HG03095 (cell line): ENCODE data around the gene UVRAG.
"Not testable (repeated sequence)": the region's sequence is repeated elsewhere in the genome, so short reads cannot be mapped to it uniquely, and the experiment has no call there.

Experiments
- ATAC-seq: cut with Tn5 transposase; IDR thresholded peaks from one replicate; pipeline ENCODE4 v1.9.1; 2021; ENCODE audit warnings: moderate library complexity; ENCODE audit not compliant: unreplicated experiment

Gene UVRAG

DNA sequence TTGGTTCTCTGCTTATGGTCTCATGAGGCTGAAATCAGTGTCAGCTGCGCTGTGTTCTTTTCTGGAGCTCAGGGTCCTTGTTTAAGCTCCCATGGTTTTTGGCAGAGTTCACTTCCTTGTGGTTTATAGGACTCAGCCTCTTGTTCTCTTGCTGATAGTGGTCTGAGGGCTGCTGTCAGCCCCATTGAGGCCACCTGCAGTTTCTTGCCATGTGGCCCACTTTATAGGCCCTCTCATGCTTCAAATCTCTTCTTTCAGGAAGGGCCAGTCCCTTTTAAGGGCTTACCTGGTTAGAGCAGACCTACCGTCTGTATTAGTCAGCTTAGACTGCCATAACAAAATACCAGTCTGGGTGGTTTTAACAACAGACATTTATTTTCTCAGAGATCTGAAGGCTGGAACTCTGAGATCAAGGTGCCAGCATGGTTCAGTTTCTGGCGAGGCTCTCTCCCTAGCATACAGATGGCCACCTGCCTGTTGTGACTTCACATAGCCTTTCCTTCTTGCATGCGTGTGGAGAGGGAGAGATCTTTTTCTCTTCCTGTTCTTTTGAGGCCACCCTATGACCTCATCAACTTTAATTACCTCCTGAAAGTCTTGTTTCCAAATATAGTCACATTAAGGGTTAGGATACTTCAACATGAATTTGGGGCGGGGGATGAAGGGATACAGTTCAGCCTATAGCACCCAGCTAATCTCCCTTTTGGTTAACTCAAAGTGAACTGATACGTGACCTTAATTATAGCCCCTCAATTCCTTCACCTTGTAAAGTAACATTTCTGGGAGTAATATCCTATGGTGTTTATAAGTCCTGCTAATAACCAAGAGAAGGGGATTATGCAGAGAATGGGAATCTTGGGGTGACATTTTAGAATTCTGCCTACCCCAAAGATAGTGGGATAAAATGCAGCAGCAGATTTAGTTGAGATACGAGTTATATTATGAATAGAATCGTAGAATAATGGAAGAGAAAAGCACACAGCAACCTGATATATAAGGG lies 131.8 kb downstream of the UVRAG start:
- no peak for ATAC-seq

- no peak for ATAC-seq
Measured at GRCh38 chr11:75949023-75949672, 134.1 kb downstream of the UVRAG start.

DNA sequence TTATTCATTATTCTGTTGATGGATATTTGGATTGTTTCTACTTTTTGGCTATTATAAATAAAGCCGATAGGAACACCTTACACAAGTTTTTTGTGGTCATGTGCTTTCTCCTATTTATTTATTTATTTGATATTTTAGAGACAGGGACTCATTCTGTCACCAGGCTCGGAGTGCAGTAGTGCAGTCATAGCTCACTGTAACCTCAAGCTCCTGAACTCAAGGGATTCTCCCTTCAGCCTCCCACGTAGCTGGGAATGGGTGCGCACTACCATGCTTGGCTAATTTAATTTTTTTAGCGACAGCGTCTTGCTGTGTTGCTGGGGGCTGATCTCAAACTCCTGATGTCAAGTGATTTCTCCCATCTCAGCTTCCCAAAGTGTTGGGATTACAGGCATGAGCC lies 135.1 kb downstream of the UVRAG start:
- no peak for ATAC-seq

- ATAC-seq: no peak
Measured at GRCh38 chr11:75954039-75954438, 139.0 kb downstream of the UVRAG start.

- ATAC-seq: no peak
Measured at GRCh38 chr11:75955443-75955842, 140.4 kb downstream of the UVRAG start.

- no peak for ATAC-seq
Measured at GRCh38 chr11:75959540-75959939, 144.5 kb downstream of the UVRAG start.

DNA sequence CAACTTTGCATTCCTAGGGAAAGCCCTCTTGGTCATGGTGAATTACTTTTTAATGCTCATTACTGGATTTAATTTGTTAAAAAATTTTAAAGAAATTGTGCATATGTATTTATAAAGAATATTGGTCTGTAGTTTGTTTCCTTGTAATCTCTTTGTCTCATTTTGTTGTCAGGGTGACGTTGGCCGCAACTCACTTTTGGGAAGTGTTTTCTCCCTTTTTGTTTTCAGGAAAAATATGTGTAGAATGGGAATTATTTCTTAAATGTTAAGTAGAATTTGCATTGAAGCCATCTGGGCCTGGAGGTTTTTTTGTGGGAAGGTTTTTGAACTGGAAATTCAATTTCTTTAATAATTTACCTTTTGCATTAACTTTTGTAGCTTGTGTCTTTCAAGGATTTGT lies 149.1 kb downstream of the UVRAG start:
- no peak for ATAC-seq

DNA sequence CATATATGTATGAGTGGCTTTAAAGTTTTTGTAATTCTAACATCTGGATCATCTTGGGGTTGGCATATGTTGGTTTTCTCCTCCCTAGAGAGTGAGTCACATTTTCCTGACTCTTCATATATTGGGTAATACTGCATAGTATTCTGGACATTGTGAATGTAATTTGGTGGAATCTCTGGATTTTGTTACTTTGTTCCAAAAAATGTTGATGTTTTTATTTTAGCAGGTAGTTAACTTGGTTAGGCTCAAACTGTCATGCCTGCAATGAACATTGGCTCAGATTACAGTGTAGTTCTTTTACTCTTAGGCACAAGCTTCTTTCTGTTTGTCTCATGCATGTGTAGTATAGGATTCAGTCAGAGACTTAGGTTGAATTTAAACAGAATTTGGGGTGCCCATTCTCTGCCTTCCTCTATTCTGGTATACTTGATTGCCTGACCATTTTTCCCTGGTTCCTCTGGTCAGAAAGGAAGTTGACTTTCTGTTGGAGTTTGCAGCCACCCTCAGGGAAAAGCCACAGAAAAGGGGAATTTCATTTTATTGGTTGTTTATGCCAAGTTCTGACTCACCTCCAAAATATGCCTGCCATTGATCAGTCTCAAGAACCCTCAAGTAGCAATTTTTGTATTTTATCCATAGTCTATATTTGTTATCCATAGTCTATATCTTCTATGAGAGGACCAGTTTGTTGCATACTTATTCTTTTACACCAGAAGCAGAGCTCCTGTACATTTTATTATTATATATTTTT lies 151.7 kb downstream of the UVRAG start:
- no peak for ATAC-seq

DNA sequence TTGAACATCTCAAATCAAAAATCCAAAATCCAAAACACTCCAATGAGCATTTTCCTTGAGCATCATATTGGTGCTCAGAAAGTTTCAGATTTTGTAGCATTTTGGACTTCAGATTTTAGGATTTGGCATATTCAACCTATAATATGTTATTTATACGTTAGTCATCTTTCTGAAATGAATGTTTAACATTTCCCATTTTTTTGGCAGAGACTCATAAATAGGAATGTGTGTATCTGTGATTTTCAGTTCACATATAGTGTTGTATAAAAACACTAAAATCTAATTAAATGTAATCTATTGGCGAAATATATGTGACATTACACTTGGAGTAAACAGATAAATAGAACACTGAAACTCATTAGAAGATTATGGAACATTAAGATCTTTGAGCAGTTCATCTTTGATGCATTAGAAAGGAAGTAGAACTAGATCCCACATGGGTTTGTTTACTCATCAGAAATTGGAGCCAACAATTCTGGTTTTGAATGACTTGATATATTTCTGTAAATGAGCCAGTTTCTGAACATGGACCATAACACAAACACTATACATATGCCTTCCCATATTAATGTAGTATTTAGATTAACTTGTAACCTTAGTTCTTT lies 153.1 kb downstream of the UVRAG start:
- ATAC-seq: no peak

GRCh38 chr11:75969626-75970308 lies 154.8 kb downstream of the UVRAG start:
- no peak for ATAC-seq

DNA sequence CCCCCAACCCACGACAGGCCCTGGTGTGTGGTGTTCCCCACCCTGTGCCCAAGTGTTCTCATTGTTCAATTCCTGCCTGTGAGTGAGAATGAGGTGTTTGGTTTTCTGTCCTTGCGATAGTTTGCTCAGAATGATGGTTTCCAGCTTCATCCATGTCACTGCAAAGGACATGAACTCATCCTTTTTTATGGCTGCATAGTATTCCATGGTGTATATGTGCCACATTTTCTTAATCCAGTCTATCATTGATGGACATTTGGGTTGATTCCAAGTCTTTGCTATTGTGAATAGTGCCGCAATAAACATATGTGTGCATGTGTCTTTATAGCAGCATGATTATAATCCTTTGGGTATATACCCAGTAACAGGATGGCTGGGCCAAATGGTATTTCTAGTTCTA lies 158.7 kb downstream of the UVRAG start:
- not testable (repeated sequence) for ATAC-seq

- not testable (repeated sequence) for ATAC-seq
Measured at GRCh38 chr11:75979075-75979474, 164.1 kb downstream of the UVRAG start.

DNA sequence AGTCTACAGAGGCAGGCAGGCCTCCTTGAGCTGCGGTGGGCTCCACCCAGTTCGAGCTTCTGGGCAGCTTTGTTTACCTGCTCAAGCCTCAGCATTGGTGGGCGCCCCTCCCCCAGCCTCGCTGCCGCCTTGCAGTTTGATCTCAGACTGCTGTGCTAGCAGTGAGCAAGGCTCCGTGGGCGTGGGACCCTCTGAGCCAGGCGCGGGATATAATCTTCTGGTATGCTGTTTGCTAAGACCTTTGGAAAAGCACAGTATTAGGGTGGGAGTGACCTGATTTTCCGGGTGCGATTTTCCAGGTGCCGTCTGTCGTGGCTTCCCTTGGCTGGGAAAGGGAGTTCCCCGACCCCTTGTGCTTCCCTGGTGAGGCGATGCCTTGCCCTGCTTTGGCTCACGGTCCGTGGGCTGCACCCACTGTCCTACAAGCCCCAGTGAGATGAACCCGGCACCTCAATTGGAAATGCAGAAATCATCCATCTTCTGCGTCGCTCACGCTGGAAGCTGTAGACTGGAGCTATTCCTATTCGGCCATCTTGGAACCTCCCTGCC lies 164.5 kb downstream of the UVRAG start:
- not testable (repeated sequence) for ATAC-seq

GRCh38 chr11:75980031-75980430 lies 165.0 kb downstream of the UVRAG start:
- ATAC-seq: no peak

- ATAC-seq: no peak
Measured at GRCh38 chr11:75981546-75981945, 166.5 kb downstream of the UVRAG start.

GRCh38 chr11:75982309-75982708 lies 167.3 kb downstream of the UVRAG start:
- no peak for ATAC-seq

GRCh38 chr11:75986966-75987365 lies 172.0 kb downstream of the UVRAG start:
- no peak for ATAC-seq

- no peak for ATAC-seq
Measured at GRCh38 chr11:75993126-75993525, 178.1 kb downstream of the UVRAG start.

DNA sequence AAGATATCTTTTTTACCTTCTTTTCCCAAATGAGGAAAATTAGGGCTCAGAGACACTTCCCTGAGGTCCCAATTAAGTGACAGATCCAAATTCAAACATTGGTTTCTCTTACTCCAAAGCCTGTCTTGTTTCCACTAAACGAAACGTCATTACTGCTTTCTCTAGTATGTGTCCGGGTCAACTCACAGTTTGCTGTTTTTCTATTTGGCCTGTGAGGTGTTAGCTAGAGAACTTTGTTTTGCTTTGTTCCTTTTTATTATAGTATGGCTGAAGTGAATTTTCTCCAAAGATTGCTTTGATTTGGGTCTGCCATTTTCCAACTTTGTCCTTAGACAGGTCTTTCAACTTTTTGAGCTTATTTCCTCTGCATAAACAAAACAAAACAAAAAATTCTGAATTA lies 179.6 kb downstream of the UVRAG start:
- ATAC-seq: no peak
